Measurements from ENCODE around the gene AFTPH. TPM values are rescaled to one million over a fixed set of nuclear protein-coding genes. Genes with fewer than 3 reads are reported as not detected.

Gene AFTPH
- total and polyA plus RNA-seq, 9 of the 15 experiments (the other 6 are each of a cell fraction or from before 2014, with no cell fraction given): 8.0 to 26.2 (median 13.8) TPM

GRCh38 chr2:64606479-64607363 lies 82.6 kb downstream of the AFTPH start:
- POLR2A ChIA-PET: interaction anchor here (0.6 to 5.4 kb wide), 22 partner anchors 8 to 588 kb away, joined by 3 to 33 read pairs (median 4); partner anchors contain the start of genes AFTPH and SERTAD2
- intact Hi-C loops (cut with micrococcal nuclease) (loop anchor here (2.0 kb wide), 1 partner anchor 42 kb away; no protein-coding TSS in a partner anchor), in situ Hi-C loops (cut with MboI) (no loop called here)
- ATAC-seq: peak; percentile 93
- CTCF ChIA-PET (ENCODE audit: low intra/inter-chr PET ratio): no interaction called here
- Histone ChIP-seq H3K9ac (ENCODE audit: insufficient read depth in 1 of 2, low read depth in 2 of 2, low read length in 2 of 2) (peak overlapping the region; percentile 68 to 85), H3K4me1 (replicated peaks in 1 of 2; ENCODE audit: control insufficient read depth in 2 of 2, insufficient read depth in 2 of 2, low read length in 2 of 2) (peaks cover 21 to 30% of the 10 kb centered on the region in 2 experiments; a peak in 4 of 5 replicates), H3K9me3 (replicated peaks; ENCODE audit: control insufficient read depth, insufficient read depth, low read depth, low read length) (no peaks in the 10 kb centered on the region), H3K27ac (ENCODE audit: extremely low read depth, low read depth, low read length) (peak overlapping the region; percentile 88), H2AFZ (ENCODE audit: low read depth, low read length) (peak overlapping the region; percentile 91), H3K36me3 (ENCODE audit: control insufficient read depth, insufficient read depth, low read length) (no peaks in the 10 kb centered on the region), H3K27me3 (ENCODE audit: control insufficient read depth in 2 of 2, insufficient read depth in 2 of 2, low read length in 2 of 2) (no peaks in the 10 kb centered on the region), H3K4me3 (peak overlapping the region; percentile 25), H4K20me1 (replicated peaks; ENCODE audit: control insufficient read depth, insufficient read depth, low read length) (no peaks in the 10 kb centered on the region), H3K9me1 (ENCODE audit: control insufficient read depth, insufficient read depth, low read length) (no peaks in the 10 kb centered on the region), H3K79me2 (ENCODE audit: control insufficient read depth, insufficient read depth, low read length) (no peaks in the 10 kb centered on the region), H3K4me2 (ENCODE audit: insufficient read depth, low read length) (peak overlapping the region; percentile 87)
- FAIRE-seq: peak; percentile 98
- BruUV-seq (replicated peaks): TSS peak; percentile 84
- 9% methylated on average over 21 of the region's 21 CpGs for WGBS (ENCODE audit: insufficient coverage, low coverage, missing lambda C conversion rate)
- DNase-seq (ENCODE audit: extremely low read depth in 1 of 4, low spot score in 3 of 4): peak; percentile 92 to 94 (median 93)
- TF ChIP-seq ZBTB7A (IDR thresholded peaks at IDR 0.05; ENCODE audit: borderline replicate concordance, control insufficient read depth, low read depth, low read length) (peak; percentile 71; the same call in 1 of the 2 replicates), PHF21A (IDR thresholded peaks at IDR 0.05; ENCODE audit: borderline replicate concordance, low read depth) (no peak), ZNF766 (CRISPR knock-in tag; conservative IDR thresholded peaks at IDR 0.05) (no peak), RREB1 (CRISPR knock-in tag; IDR thresholded peaks at IDR 0.05) (no peak), FOXA1 (IDR thresholded peaks at IDR 0.05; ENCODE audit: borderline replicate concordance) (no peak), ZNF41 (CRISPR knock-in tag; conservative IDR thresholded peaks at IDR 0.05) (no peak), CBFA2T2 (conservative IDR thresholded peaks at IDR 0.05) (peak; percentile 34), YBX1 (IDR thresholded peaks at IDR 0.05) (no peak), ZNF124 (CRISPR knock-in tag; IDR thresholded peaks at IDR 0.05) (no peak), ZBTB1 (CRISPR knock-in tag; IDR thresholded peaks at IDR 0.05; ENCODE audit: borderline replicate concordance, low read depth) (no peak), EGR1 (conservative IDR thresholded peaks at IDR 0.05) (no peak; the same call in 1 of the 2 replicates), CCNT2 (IDR thresholded peaks at IDR 0.05; ENCODE audit: borderline replicate concordance, extremely low read depth, insufficient read length, low read depth, low read length) (no peak), SMAD1 (IDR thresholded peaks at IDR 0.05; ENCODE audit: low read depth, low read length, partially characterized antibody) (no peak), ZNF143 (CRISPR knock-in tag; IDR thresholded peaks at IDR 0.05) (no peak), CHD4 (IDR thresholded peaks at IDR 0.05; ENCODE audit: insufficient read depth, insufficient replicate concordance, low read depth, low read length, poor library complexity, severe bottlenecking) (no peak)

Measured in K562 (cell line).